Astrocyte of the cerebellum (primary cell): ENCODE measurements around the gene CRTC1.

ENCODE experiments used
- DNase-seq: peaks from one replicate; pipeline ENCODE4 v3.0.0-alpha.2; 2011; ENCODE audit warnings: low read depth
- H3K4me3 ChIP-seq: 2 replicates; pipeline ENCODE4 v1.5.1; 2011; ENCODE audit warnings: mild to moderate bottlenecking, low read depth, low read length, moderate library complexity
- in situ Hi-C: cut with HindIII; loops from 2 replicates; pipeline ENCODE4 v1.10.0; 2017; ENCODE audit warnings: low sequenced_read_pairs
- TF ChIP-seq, protein P1 (sequence below): IDR thresholded peaks from 2 replicates; pipeline ENCODE4 v1.5.1; 2012; ENCODE audit warnings: low read length, low read depth, moderate library complexity, mild to moderate bottlenecking; ENCODE audit errors: missing control alignments

The CRTC1 gene

GRCh38 chr19:18737337-18737953 is 54.0 kb downstream of the CRTC1 start:
- in situ Hi-C loops = no loop called here
- TF ChIP-seq, protein P1, sequence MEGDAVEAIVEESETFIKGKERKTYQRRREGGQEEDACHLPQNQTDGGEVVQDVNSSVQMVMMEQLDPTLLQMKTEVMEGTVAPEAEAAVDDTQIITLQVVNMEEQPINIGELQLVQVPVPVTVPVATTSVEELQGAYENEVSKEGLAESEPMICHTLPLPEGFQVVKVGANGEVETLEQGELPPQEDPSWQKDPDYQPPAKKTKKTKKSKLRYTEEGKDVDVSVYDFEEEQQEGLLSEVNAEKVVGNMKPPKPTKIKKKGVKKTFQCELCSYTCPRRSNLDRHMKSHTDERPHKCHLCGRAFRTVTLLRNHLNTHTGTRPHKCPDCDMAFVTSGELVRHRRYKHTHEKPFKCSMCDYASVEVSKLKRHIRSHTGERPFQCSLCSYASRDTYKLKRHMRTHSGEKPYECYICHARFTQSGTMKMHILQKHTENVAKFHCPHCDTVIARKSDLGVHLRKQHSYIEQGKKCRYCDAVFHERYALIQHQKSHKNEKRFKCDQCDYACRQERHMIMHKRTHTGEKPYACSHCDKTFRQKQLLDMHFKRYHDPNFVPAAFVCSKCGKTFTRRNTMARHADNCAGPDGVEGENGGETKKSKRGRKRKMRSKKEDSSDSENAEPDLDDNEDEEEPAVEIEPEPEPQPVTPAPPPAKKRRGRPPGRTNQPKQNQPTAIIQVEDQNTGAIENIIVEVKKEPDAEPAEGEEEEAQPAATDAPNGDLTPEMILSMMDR = no peak
- H3K4me3 ChIP-seq = no peak overlapping the region
- no peak for DNase-seq

DNA sequence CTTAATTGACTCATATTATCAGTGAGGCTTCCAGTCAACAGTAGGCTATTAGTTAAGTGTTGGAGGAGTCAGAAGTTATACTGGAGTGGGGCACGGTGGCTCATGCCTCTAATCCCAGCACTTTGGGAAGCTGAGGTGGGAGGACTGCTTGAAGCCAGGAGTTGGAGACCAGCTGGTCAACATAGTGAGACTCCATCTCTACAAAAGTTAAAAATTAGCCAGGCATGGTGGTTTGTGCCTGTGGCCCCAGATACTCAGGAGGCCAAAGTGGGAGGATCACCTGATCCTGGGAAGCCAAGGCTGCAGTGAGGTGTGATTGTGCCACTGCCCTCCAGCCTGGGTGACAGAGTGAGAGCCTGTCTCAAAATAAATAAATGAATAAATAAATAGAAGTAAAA is 54.5 kb downstream of the CRTC1 start:
- no peak for DNase-seq
- in situ Hi-C loops = no loop called here

DNA sequence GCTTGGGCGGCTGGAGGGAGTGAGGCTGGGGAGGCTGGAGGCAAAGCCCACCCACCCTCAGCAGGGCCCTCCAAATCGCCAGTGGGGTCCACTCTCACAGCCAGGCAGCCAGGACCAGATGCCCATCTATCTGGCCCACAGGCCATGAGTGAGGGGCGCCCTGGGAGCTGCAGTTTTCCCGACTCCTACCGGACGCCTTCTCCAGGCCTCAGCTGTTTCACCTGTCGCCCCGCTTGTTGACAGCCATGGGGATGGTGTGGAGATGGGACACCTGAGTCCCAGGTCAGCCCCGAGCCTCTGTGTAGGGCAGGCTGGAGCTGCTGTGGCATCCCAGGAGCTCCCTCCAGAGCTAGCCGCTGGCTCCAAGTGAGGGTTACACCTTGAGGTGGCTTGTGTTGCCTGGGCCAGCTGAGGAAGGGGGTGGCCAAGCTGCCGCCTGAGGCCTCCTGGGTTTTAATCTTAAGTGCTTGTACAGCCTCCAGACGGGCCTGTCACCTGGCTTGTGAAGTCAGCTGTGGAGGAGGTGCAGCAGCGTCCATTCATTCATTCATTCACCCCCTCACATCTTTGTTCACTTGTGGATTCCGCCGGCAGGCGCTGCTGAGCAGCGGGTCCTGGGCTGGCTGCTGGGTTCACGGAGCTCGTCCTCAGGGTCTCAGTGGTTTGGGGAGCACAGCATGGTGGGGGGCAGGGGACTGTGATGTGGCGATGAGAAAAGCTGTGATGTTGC is 55.6 kb downstream of the CRTC1 start:
- no peak overlapping the region for H3K4me3 ChIP-seq
- TF ChIP-seq, protein P1 = no peak
- DNase-seq = no peak
- in situ Hi-C loops = no loop called here

More for the DNA sequence above, 54.5 kb downstream of the CRTC1 start:
- TF ChIP-seq, protein P1 = no peak
- no peak overlapping the region for H3K4me3 ChIP-seq

GRCh38 chr19:18741124-18742121 is 57.9 kb downstream of the CRTC1 start:
- TF ChIP-seq, protein P1 = no peak
- H3K4me3 ChIP-seq = no peak overlapping the region
- no peak for DNase-seq
- in situ Hi-C loops = no loop called here

- TF ChIP-seq, protein P1 = no peak
- DNase-seq = no peak
- H3K4me3 ChIP-seq = no peak overlapping the region
- in situ Hi-C loops = no loop called here
Measured at GRCh38 chr19:18742324-18742723, 58.8 kb downstream of the CRTC1 start.
